Upper lobe of left lung (tissue), 4 donors: ENCODE data around the gene FERMT1.

Experiments used
- CTCF ChIP-seq, 6 experiments: fragments of 450-650 bp in 4 of 6; fragments of 200-600 bp in 2 of 6; sonication (generic) in 2 of 6; IDR thresholded peaks; one replicate each; pipeline ENCODE4 v1.5.1; 2016 to 2019; ENCODE audit warnings: antibody characterized with exemption in 6 of 6
- EP300 ChIP-seq, 4 donors: sonication (generic); formaldehyde crosslinking; IDR thresholded peaks; one replicate each; pipeline ENCODE4 v1.5.1; 2017; ENCODE audit warnings: antibody characterized with exemption in 4 of 4, control low read depth in 2 of 4
- POLR2A ChIP-seq, 4 donors: fragments of 450-650 bp; IDR thresholded peaks; one replicate each; pipeline ENCODE4 v1.5.1; 2016 to 2017; ENCODE audit warnings: antibody characterized with exemption in 4 of 4, mild to moderate bottlenecking in 2 of 4

- TF ChIP-seq CTCF (IDR thresholded peaks at IDR 0.05) (no peak), EP300 (IDR thresholded peaks at IDR 0.05) (no peak), POLR2A (IDR thresholded peaks at IDR 0.05) (no peak)
Observed at GRCh38 chr20:6036213-6036612, 86.6 kb downstream of the FERMT1 start.
